ENCODE data around the gene FURIN. TPM values are rescaled to one million over a fixed set of nuclear protein-coding genes. Genes with fewer than 3 reads are reported as not detected.
"Not testable (repeated sequence)": the region's sequence is repeated elsewhere in the genome, so short reads cannot be mapped to it uniquely, and the experiment has no call there.

Gene FURIN
- polyA plus RNA-seq, 1 experiment, result 30.9 TPM

DNA sequence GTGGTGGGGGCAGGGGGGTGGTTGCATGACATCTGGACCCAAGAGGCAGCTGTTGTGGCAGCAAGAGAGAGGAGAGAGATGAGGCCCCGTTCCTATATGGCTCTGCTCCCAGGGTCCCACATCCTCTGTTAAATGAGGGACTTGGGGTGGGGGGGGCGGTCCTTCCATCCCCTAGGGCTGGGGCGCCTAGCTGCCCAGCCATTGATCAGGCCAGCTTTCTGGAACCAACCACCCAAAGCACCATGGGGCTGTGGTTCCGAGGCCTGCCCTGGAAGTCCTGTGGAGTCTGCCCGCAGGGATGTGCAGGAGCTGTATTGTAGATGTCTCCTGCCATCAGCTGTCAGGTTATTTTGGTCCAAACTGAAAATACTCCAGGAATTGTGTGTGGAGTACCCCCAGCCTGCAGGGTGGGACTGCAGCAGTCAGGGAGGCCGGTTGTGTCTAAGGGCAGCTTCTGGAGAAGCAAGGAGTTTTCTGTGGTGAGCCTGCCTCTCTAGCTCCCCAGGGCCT lies 5.2 kb downstream of the FURIN start:
- H3K36me3 ChIP-seq (ENCODE audit: control insufficient read depth, insufficient read depth, low read length), result peaks cover 22% of the 10 kb centered on the region
- DNase-seq (ENCODE audit: low read depth), result no peak
- H3K4me3 ChIP-seq (ENCODE audit: low read depth, low read length), result no peak overlapping the region; the same call in 1 of the 2 replicates
- CTCF ChIA-PET, result interaction anchor here (0.9 to 2.2 kb wide), 3 partner anchors 13 to 226 kb away, joined by 3 to 19 read pairs (median 4); no protein-coding TSS in a partner anchor
- POLR2A ChIA-PET, result no interaction called here
- TF ChIP-seq, protein P1, sequence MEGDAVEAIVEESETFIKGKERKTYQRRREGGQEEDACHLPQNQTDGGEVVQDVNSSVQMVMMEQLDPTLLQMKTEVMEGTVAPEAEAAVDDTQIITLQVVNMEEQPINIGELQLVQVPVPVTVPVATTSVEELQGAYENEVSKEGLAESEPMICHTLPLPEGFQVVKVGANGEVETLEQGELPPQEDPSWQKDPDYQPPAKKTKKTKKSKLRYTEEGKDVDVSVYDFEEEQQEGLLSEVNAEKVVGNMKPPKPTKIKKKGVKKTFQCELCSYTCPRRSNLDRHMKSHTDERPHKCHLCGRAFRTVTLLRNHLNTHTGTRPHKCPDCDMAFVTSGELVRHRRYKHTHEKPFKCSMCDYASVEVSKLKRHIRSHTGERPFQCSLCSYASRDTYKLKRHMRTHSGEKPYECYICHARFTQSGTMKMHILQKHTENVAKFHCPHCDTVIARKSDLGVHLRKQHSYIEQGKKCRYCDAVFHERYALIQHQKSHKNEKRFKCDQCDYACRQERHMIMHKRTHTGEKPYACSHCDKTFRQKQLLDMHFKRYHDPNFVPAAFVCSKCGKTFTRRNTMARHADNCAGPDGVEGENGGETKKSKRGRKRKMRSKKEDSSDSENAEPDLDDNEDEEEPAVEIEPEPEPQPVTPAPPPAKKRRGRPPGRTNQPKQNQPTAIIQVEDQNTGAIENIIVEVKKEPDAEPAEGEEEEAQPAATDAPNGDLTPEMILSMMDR (IDR thresholded peaks at IDR 0.05; ENCODE audit: insufficient read depth, low read depth, low read length), result no peak
- H3K27me3 ChIP-seq (ENCODE audit: control insufficient read depth, insufficient read depth, low read length), result no peaks in the 10 kb centered on the region

DNA sequence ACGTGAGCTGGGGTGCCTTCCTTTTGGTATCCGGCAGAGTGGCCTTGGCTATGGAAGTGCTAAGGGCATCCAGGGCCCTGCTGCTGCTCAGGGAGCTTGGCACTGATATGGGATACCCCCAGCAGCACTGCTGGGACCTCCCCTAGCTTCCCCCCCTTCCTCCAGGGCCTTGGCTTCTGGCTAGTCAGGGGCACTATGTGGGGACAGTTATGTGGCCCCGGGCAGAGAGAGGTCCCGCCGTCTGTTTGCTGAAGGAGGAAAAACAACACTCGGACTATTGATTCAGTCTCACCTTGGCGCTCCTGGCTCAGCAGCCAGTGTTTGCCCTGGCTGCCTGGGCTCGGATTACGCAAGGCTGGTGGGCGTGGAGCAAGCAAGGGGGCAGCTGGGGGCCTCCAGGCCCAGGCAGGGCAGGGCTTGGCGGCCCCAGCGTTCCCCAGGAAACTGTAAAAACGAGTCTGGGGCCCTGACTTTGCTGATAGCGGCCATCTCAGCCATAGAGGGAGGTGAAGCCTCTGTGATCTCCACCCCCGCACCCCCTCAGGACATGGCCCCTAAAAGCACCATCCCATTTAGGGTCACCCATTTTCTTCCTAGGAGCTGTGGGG lies 5.7 kb downstream of the FURIN start:
- Histone ChIP-seq H3K4me3 (ENCODE audit: low read depth, low read length) (no peak overlapping the region), H3K27me3 (ENCODE audit: control insufficient read depth, insufficient read depth, low read length) (no peaks in the 10 kb centered on the region), H3K36me3 (ENCODE audit: control insufficient read depth, insufficient read depth, low read length) (peaks cover 25% of the 10 kb centered on the region)
- ChIA-PET CTCF (interaction anchor here (0.9 to 2.2 kb wide), 3 partner anchors 12 to 226 kb away, joined by 3 to 19 read pairs (median 4); no protein-coding TSS in a partner anchor), POLR2A (no interaction called here)
- TF ChIP-seq, protein P1 (IDR thresholded peaks at IDR 0.05; ENCODE audit: insufficient read depth, low read depth, low read length), result no peak
- DNase-seq (ENCODE audit: low read depth), result no peak

DNA sequence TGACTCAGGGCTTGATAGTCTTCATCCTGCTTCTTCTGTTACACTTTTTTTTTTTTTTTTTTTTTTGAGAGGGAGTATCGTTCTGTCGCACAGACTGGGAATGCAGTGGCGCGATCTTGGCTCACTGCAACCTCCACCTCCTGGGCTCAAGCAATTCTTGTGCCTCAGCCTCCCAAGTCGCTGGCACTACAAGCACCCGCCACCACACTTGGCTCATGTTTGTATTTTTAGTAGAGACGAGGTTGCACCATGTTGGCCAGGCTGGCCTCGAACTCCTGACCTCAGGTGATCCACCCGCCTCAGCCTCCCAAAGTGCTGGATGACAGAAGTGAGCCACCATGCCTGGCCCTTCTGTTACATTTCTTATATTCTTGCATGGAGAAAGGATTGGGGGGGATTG lies 6.6 kb downstream of the FURIN start:
- H3K27me3 ChIP-seq (ENCODE audit: control insufficient read depth, insufficient read depth, low read length); POLR2A ChIA-PET; H3K4me3 ChIP-seq (ENCODE audit: low read depth, low read length); DNase-seq (ENCODE audit: low read depth): not testable (repeated sequence)
- peaks cover 33% of the 10 kb centered on the region for H3K36me3 ChIP-seq (ENCODE audit: control insufficient read depth, insufficient read depth, low read length)
- CTCF ChIA-PET, result interaction anchor here (1.2 kb wide), 1 partner anchor 227 kb away, joined by 4 read pairs; no protein-coding TSS in a partner anchor

DNA sequence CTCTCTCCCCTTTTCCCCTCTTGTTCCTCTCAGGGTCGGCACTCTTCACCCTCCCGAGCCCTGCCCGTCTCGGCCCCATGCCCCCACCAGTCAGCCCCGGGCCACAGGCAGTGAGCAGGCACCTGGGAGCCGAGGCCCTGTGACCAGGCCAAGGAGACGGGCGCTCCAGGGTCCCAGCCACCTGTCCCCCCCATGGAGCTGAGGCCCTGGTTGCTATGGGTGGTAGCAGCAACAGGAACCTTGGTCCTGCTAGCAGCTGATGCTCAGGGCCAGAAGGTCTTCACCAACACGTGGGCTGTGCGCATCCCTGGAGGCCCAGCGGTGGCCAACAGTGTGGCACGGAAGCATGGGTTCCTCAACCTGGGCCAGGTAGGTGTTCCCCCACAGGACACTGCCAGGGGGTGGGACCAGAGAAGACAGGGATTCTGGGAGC lies 7.2 kb downstream of the FURIN start:
- TF ChIP-seq, protein P1 (IDR thresholded peaks at IDR 0.05; ENCODE audit: insufficient read depth, low read depth, low read length), result no peak
- CTCF ChIA-PET, result interaction anchor here (0.9 kb wide), 1 partner anchor 11 kb away, joined by 3 read pairs; no protein-coding TSS in a partner anchor

DNA sequence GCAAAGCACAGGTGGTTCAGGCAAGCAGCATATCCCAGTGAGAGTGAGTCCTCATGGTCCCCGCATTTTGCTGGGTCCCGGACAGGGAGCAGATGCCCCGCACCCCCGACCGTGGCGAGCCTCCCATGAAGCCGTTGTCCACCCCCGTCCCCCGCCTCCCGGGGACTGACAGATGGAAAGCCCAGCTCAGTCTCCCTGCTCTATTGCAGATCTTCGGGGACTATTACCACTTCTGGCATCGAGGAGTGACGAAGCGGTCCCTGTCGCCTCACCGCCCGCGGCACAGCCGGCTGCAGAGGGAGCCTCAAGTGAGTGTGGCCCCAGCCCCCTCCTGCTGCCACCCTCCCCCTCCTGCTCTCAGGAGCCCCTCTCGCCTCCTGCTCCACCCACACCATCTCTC lies 7.7 kb downstream of the FURIN start:
- Histone ChIP-seq H3K4me3 (ENCODE audit: low read depth, low read length) (no peak overlapping the region), H3K27me3 (ENCODE audit: control insufficient read depth, insufficient read depth, low read length) (no peaks in the 10 kb centered on the region), H3K36me3 (ENCODE audit: control insufficient read depth, insufficient read depth, low read length) (peaks cover 41% of the 10 kb centered on the region)
- DNase-seq (ENCODE audit: low read depth), result no peak
- ChIA-PET CTCF (interaction anchor here (0.9 kb wide), 1 partner anchor 10 kb away, joined by 3 read pairs; no protein-coding TSS in a partner anchor), POLR2A (no interaction called here)
- TF ChIP-seq, protein P1 (IDR thresholded peaks at IDR 0.05; ENCODE audit: insufficient read depth, low read depth, low read length), result no peak

More for the DNA sequence above, 7.2 kb downstream of the FURIN start:
- no peak overlapping the region for H3K4me3 ChIP-seq (ENCODE audit: low read depth, low read length)
- POLR2A ChIA-PET, result no interaction called here
- no peak for DNase-seq (ENCODE audit: low read depth)
- peaks cover 37% of the 10 kb centered on the region for H3K36me3 ChIP-seq (ENCODE audit: control insufficient read depth, insufficient read depth, low read length)
- H3K27me3 ChIP-seq (ENCODE audit: control insufficient read depth, insufficient read depth, low read length), result no peaks in the 10 kb centered on the region

All from BJ (cell line).